ENCODE measurements around the gene SPDYE1.
"Not testable (repeated sequence)": the region's sequence is repeated elsewhere in the genome, so short reads cannot be mapped to it uniquely, and the experiment has no call there.

DNA sequence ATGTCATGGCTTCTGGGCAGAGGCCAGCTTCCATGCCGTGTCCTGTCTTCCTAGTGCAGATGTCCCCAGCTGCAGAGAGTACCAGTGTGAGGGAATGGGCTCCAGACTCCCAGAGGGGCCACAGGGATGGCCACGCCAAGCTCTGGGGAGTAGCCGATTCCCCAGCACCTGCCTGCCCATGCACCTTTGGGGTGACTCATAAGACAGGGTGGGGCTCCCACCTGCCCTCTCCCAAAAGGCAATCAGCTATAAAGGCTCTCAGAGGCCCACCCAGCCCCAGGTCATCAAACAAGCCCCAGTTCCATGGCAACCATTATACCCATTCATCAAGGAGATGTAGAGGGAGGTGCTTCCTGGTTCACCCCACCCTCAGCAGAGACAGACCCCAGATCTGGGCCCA, at the start of gene SPDYE1:
- not testable (repeated sequence) for TF ChIP-seq CTCF (conservative IDR thresholded peaks at IDR 0.05; ENCODE audit: low read depth, low read length); EZH2 (IDR thresholded peaks at IDR 0.05; ENCODE audit: borderline replicate concordance, low read depth, low read length, poor library complexity, severe bottlenecking)

Measured in A673 (cell line).